T-helper 2 cell treated with Interferon-gamma antibody and Interleukin-4, amounts not matched to agents 100 ng/mL and 5 ng/mL, for 36 hours (primary cell): ENCODE data around the gene NFATC3. TPM values are rescaled to one million over a fixed set of nuclear protein-coding genes. Genes with fewer than 3 reads are reported as not detected.

ENCODE experiments used
- intact Hi-C: fragments of 100-400 bp; cut with micrococcal nuclease; formaldehyde crosslinking; loops from one replicate; pipeline ENCODE4 v1.15.1; 2023
- total RNA-seq: library from RNA; stranded (reverse); gene quantifications from 2 replicates; pipeline ENCODE4 v1.2.3, GENCODE V29; 2022

Gene NFATC3
- total RNA-seq, 1 donor from 2014 or later: 205 TPM

DNA sequence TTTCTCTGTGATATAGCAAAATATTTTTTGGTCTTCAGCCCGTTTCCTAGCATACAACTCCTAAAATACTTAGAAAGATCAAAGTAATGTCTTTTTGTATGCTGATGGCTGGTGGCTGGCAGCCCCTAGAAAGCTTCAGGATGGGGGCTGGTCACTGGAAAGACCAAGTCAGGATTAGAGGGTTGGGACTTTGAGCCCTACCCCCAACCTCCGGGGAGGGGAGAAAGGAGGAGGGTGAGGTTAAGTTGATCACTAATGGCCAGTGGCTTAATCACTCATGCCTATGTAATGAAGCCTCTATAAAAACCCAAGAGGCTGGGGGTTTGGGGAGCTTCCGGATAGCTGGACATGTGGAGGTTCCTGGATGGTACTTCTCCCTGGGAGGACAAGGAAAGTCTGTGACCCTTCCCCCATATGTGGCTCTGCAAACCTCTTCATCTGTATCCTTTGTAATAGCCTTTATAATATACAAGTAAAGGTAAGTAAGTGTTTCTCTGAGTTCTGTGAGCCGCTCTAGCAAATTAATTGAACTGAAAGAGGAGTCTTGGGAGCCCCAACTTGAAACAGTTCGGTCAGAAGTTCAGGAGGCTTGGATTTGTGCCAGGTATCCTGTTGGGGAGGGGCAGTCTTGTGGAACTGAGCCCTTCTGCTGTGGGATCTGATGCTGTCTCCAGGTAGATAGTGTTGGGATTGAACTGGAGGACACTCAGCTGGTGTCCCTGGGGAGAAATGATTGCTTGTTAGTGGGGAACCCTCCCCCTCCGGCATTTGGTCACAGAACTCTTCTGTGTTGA is 182.6 kb downstream of the NFATC3 start:
- intact Hi-C loops: loop anchor here (10.0 kb wide), 1 partner anchor 247 kb away; no protein-coding TSS in a partner anchor

DNA sequence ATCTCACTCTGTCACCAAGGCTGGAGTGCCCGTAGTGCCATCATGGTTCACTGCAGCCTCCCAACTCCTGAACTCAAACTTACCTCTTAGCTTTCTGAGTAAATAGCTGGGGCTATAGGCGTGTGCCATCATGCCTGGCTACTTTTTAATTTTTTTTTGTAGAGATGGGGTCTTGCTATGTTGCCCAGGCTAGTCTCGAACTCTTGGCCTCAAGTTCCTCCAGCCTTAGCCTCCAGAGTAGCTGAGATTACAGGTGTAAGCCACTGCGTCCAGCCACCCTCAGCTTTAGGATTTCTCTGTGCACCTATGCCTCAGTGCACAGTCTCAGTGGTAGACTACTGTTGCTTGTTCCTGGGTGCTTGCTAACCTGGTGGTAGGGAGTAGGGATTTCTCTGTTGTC is 184.6 kb downstream of the NFATC3 start:
- intact Hi-C loops: loop anchor here (10.0 kb wide), 1 partner anchor 245 kb away; no protein-coding TSS in a partner anchor

- intact Hi-C loops: no loop called here
Measured at GRCh38 chr16:68270353-68270752, 185.2 kb downstream of the NFATC3 start.

DNA sequence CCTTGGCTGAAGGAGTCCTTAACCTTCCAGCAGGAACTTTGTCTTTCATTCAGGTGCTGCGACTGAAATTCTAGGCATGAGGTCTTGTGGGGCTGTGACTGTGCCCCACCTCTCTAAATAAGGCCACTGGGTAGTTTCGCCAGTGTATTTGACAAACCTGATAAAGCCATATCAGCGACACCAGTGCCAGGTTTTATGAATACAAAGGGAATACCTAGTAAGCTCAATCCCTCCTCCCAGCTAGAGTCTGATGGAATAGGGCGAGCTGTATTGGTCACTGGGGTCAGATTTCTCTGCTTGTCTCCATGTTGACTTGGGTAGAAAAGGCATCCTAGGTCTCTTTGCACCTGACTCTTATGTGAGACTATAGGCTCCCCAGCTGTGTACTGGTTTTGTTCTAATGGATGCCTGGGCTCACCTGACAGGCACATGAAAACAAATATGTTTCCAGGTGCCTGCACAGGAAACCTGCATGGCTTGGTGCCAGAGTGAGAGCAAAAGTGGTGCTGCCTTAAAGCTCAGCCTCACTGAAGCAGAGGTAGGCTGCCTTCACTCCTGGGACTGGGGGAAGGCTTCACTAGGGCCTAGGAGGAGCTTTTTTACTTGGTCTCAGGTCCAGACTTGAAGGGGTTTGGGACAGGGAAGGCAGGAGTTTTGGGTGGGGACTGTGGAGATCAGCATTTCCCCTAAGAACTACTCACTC is 187.5 kb downstream of the NFATC3 start:
- intact Hi-C loops: no loop called here

DNA sequence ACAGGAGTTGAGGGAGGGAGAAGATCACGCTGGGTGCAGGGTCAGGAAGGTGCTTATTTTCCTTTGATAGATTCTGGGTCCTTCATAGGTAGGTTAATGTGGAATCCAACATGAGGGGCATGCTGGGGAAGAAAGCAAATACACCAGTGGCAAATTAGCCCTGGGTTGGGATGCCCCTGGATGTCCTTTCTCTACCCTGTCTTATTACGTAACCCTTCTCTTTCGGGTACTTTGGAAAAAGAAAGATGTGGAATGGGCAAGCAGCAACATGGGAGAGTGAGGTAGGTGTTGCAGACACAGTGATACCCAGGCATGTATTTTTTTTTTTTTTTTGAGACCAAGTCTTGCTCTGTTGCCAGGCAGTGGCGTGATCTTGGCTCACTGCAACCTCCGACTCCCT is 188.3 kb downstream of the NFATC3 start:
- intact Hi-C loops: no loop called here

- intact Hi-C loops: no loop called here
Measured at GRCh38 chr16:68273896-68274295, 188.7 kb downstream of the NFATC3 start.

DNA sequence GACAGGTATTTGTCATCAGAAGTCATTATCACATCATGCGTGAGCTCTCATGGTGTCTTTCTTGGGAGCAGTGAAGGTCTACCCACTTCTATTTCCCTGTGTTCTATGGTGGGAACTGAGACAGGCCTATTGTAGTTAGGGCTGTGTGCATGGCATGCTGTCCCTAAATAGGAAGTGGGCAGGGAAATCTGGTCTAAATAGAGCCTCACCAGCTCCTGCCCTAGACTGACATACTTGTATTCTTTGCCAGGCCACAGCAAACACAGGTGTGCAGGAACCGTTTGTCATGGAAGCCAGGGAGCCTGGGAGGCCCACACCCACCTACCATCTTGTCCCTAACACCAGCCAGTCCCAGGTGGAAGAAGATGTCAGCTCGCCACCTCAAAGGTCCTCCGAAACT is 189.3 kb downstream of the NFATC3 start:
- intact Hi-C loops: no loop called here

DNA sequence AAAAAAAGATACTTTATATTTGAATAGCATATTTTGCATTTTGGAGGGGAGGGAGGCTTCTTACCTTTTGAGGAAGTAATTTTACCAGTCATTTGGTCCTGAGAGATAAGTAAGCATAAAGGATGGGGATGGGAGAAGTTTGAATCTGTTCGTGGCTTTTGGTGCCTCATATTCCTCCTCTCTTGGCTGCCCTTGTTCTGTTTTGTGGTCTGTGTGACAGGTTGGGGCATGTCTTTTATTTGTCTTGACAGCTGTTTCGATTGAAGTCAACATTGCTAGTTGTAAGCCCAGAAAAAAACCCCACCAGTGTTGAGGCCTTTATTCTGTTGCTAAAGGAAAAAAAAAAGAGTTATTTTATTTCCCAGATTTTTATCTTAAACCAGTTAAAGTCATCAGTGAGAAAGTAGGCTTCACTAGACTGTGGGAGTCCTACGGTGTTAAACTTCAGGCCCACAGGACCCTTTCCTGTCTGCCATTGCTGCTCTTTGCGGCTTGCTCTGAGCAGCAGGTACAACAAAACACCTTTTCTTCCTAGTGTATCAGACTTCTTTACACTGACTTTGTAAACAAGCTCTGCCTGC is 190.5 kb downstream of the NFATC3 start:
- intact Hi-C loops: no loop called here

DNA sequence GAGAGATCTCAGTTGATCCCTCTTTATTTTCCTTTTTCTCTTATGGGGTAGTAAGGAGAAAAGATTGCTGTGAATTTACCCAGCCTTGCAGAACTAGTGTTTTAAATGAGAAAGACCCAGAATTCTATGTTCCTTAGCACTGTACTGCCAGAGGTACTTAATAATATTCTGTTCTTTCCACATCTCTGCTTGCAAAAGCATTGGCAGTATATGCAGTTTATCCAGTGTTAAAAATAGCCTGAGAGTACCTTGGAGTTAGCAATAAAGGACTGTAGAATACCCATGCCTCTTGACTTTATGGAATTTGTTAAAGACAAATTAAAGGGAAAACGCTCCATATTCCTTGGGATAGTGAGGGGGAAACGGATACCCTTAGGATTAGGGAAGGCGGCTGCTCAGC is 191.1 kb downstream of the NFATC3 start:
- intact Hi-C loops: no loop called here

Other genes starting within 250 kb of the NFATC3 start
- 44.3 and 45.8 TPM in 2 replicates for gene THAP11, start 243.1 kb upstream of the NFATC3 start, total RNA-seq
- gene NUTF2, start 238.4 kb upstream of the NFATC3 start, total RNA-seq: 138 and 143 TPM in 2 replicates
- gene CENPT, start 237.7 kb upstream of the NFATC3 start, total RNA-seq: 54.2 and 54.4 TPM in 2 replicates
- gene EDC4, start 212.3 kb upstream of the NFATC3 start, total RNA-seq: 106 and 112 TPM in 2 replicates
- gene NRN1L, start 200.5 kb upstream of the NFATC3 start, total RNA-seq: 0.61 and 0.84 TPM in 2 replicates
- gene PSKH1, start 192.1 kb upstream of the NFATC3 start, total RNA-seq: 20.7 and 22.1 TPM in 2 replicates
- gene CTRL, start 153.5 kb upstream of the NFATC3 start, total RNA-seq: 9.6 and 11.9 TPM in 2 replicates
- 335 and 352 TPM in 2 replicates for gene PSMB10, start 148.5 kb upstream of the NFATC3 start, total RNA-seq
- gene LCAT, start 141.2 kb upstream of the NFATC3 start, total RNA-seq: 16.8 and 20.5 TPM in 2 replicates
- gene SLC12A4, start 116.7 kb upstream of the NFATC3 start, total RNA-seq: 40.2 and 41.9 TPM in 2 replicates
- 0.14 TPM in 1 of 2 replicates, not detected in the other for gene DPEP3, start 104.9 kb upstream of the NFATC3 start, total RNA-seq
- 14.8 and 16.8 TPM in 2 replicates for gene DPEP2, start 85.9 kb upstream of the NFATC3 start, total RNA-seq
- not detected in 2 replicates for gene DPEP2NB, start 69.5 kb upstream of the NFATC3 start, total RNA-seq
- 14.5 and 16.5 TPM in 2 replicates for gene DDX28, start 62.1 kb upstream of the NFATC3 start, total RNA-seq
- gene DUS2, start 62.1 kb upstream of the NFATC3 start, total RNA-seq: 23.8 and 25.0 TPM in 2 replicates
- 0.07 TPM in 1 of 2 replicates, not detected in the other for gene ESRP2, start 150.8 kb downstream of the NFATC3 start, total RNA-seq
- 9.4 TPM in 2 replicates for gene PLA2G15, start 160.0 kb downstream of the NFATC3 start, total RNA-seq
- 74.8 and 79.1 TPM in 2 replicates for gene SLC7A6, start 179.2 kb downstream of the NFATC3 start, total RNA-seq
- 27.4 and 33.4 TPM in 2 replicates for gene SLC7A6OS, start 225.6 kb downstream of the NFATC3 start, total RNA-seq
- gene PRMT7, start 225.6 kb downstream of the NFATC3 start, total RNA-seq: 65.4 and 67.7 TPM in 2 replicates